Neutrophil (primary cell): ENCODE measurements around the gene APRT.

ENCODE experiments used
- H3K27ac ChIP-seq: fragments of 200-600 bp; sonication (generic); 2 replicates; pipeline ENCODE4 v1.5.1; 2016; ENCODE audit warnings: mild to moderate bottlenecking, moderate library complexity
- H3K27me3 ChIP-seq: fragments of 200-600 bp; sonication (generic); 2 replicates; pipeline ENCODE4 v1.6.0; 2016; ENCODE audit warnings: mild to moderate bottlenecking
- H3K36me3 ChIP-seq: fragments of 200-600 bp; sonication (generic); 2 replicates; pipeline ENCODE4 v1.5.1; 2017
- H3K4me1 ChIP-seq, 2 experiments: fragments of 200-600 bp in 1 of 2; sonication (generic) in 1 of 2; 1 replicate in 1 of 2; 2 replicates in 1 of 2; pipeline versions ENCODE4 v1.5.1 to v1.6.1; 2013 to 2016; ENCODE audit warnings: low read depth in 1 of 2, low read length in 1 of 2, mild to moderate bottlenecking in 1 of 2, moderate library complexity in 1 of 2; ENCODE audit not compliant: control insufficient read depth in 1 of 2, insufficient read depth in 1 of 2
- H3K4me3 ChIP-seq, 2 experiments: fragments of 200-600 bp in 1 of 2; sonication (generic) in 1 of 2; 1 replicate in 1 of 2; 2 replicates in 1 of 2; pipeline ENCODE4 v1.5.1; 2013 to 2016; ENCODE audit warnings: low read depth in 1 of 2, low read length in 1 of 2, mild to moderate bottlenecking in 1 of 2, moderate library complexity in 1 of 2
- H3K9me3 ChIP-seq: fragments of 200-600 bp; sonication (generic); 2 replicates; pipeline ENCODE4 v1.5.1; 2016
- TF ChIP-seq, protein P1 (sequence below): fragments of 200-600 bp; sonication (generic); IDR thresholded peaks from 2 replicates; pipeline ENCODE4 v1.5.1; 2016; ENCODE audit warnings: antibody characterized with exemption

Gene APRT

DNA sequence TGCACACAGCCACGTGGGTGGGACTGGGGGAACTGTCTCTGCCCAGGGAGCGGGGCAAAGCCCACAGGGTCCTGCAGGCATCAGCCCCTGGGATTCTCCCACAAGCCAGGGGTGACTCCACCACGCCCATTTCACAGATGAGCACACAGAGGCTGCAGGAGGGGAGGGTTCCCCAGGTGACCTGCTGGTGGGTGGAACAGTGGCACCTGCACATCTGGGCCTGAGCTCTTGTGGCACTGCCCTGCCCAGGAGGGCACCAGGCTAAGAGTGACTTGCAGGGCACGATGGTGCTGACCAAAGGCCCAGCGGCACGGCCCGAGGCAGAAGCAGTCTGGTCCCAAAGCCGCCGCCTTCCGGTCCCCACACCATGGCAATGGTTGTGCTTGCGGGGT lies 50.6 kb downstream of the APRT start:
- Histone ChIP-seq H3K9me3 (no peaks in the 10 kb centered on the region), H3K27ac (no peak overlapping the region), H3K4me3 (no peak overlapping the region), H3K27me3 (no peaks in the 10 kb centered on the region), H3K4me1 (peaks cover 0 to 5% of the 10 kb centered on the region in 2 experiments), H3K36me3 (no peaks in the 10 kb centered on the region)
- TF ChIP-seq, protein P1, sequence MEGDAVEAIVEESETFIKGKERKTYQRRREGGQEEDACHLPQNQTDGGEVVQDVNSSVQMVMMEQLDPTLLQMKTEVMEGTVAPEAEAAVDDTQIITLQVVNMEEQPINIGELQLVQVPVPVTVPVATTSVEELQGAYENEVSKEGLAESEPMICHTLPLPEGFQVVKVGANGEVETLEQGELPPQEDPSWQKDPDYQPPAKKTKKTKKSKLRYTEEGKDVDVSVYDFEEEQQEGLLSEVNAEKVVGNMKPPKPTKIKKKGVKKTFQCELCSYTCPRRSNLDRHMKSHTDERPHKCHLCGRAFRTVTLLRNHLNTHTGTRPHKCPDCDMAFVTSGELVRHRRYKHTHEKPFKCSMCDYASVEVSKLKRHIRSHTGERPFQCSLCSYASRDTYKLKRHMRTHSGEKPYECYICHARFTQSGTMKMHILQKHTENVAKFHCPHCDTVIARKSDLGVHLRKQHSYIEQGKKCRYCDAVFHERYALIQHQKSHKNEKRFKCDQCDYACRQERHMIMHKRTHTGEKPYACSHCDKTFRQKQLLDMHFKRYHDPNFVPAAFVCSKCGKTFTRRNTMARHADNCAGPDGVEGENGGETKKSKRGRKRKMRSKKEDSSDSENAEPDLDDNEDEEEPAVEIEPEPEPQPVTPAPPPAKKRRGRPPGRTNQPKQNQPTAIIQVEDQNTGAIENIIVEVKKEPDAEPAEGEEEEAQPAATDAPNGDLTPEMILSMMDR, result no peak

- Histone ChIP-seq H3K27ac (no peak overlapping the region), H3K36me3 (no peaks in the 10 kb centered on the region), H3K4me3 (no peak overlapping the region), H3K9me3 (no peaks in the 10 kb centered on the region), H3K4me1 (peaks cover 0 to 5% of the 10 kb centered on the region in 2 experiments), H3K27me3 (no peaks in the 10 kb centered on the region)
- TF ChIP-seq, protein P1, result no peak
Observed at GRCh38 chr16:88760424-88761142, 51.1 kb downstream of the APRT start.

GRCh38 chr16:88759976-88760350 lies 51.8 kb downstream of the APRT start:
- Histone ChIP-seq H3K36me3 (no peaks in the 10 kb centered on the region), H3K9me3 (no peaks in the 10 kb centered on the region), H3K4me3 (no peak overlapping the region), H3K27ac (no peak overlapping the region), H3K27me3 (no peaks in the 10 kb centered on the region), H3K4me1 (peaks cover 0 to 5% of the 10 kb centered on the region in 2 experiments)
- TF ChIP-seq, protein P1, result no peak
